ENCODE results near the gene ZDHHC16. TPM values are rescaled to one million over a fixed set of nuclear protein-coding genes. Genes with fewer than 3 reads are reported as not detected.
A peak's percentile ranks its signal among the peaks of the same experiment; 100 is the strongest.

ZDHHC16 gene
- total and polyA plus RNA-seq, 10 of the 15 experiments (the other 5 are each of a cell fraction or from before 2014, with no cell fraction given) = 16.8 to 63.1 (median 29.8) TPM

- peak; percentile 9 for TF ChIP-seq RELA (IDR thresholded peaks at IDR 0.05; ENCODE audit: borderline replicate concordance, partially characterized antibody)
- no peak for TF ChIP-seq EZH2 (IDR thresholded peaks at IDR 0.05; ENCODE audit: borderline replicate concordance, control insufficient read depth, low read depth, low read length)
- peak; percentile 84 for TF ChIP-seq POLR2A (IDR thresholded peaks at IDR 0.05; ENCODE audit: low read depth, low read length)
- TF ChIP-seq REST (IDR thresholded peaks at IDR 0.05; ENCODE audit: low read depth, low read length) = peak; percentile 47; the same call in 1 of the 2 replicates
- peak; percentile 89 for TF ChIP-seq NRF1 (conservative IDR thresholded peaks at IDR 0.05; ENCODE audit: low read depth, low read length)
- TF ChIP-seq TCF7 (IDR thresholded peaks at IDR 0.05; ENCODE audit: borderline replicate concordance) = no peak
- TF ChIP-seq CREB1 (IDR thresholded peaks at IDR 0.05; ENCODE audit: low read depth) = peak; percentile 78
- TF ChIP-seq CHD2 (IDR thresholded peaks at IDR 0.05; ENCODE audit: borderline replicate concordance, low read depth, low read length) = peak; percentile 90; the same call in 1 of the 2 replicates
- TF ChIP-seq CTCF (IDR thresholded peaks at IDR 0.05 in 2 of 3, conservative IDR thresholded peaks at IDR 0.05 in 1 of 3; ENCODE audit: control insufficient read depth in 2 of 3, extremely low read depth in 1 of 3, insufficient read depth in 1 of 3, low read depth in 3 of 3, low read length in 3 of 3) = peak in 1 of 3 experiments; percentile 23; a peak in 2 of 6 replicates
- peak; percentile 92 for TF ChIP-seq TAF1 (IDR thresholded peaks at IDR 0.05; ENCODE audit: borderline replicate concordance, low read depth, low read length)
- no peak for TF ChIP-seq RFX5 (IDR thresholded peaks at IDR 0.05; ENCODE audit: low read depth, low read length)
- peak; percentile 49; the same call in 1 of the 2 replicates for TF ChIP-seq SPI1 (IDR thresholded peaks at IDR 0.05; ENCODE audit: borderline replicate concordance, insufficient read depth, low read depth, low read length)
- peak; percentile 33; the same call in 1 of the 2 replicates for TF ChIP-seq ATF3 (IDR thresholded peaks at IDR 0.05; ENCODE audit: borderline replicate concordance, extremely low read depth, low read depth, low read length)
- peak; percentile 95 for TF ChIP-seq SP1 (IDR thresholded peaks at IDR 0.05; ENCODE audit: low read depth, low read length)
- TF ChIP-seq GATAD2B (conservative IDR thresholded peaks at IDR 0.05; ENCODE audit: low read depth) = peak; percentile 68; the same call in 1 of the 2 replicates
- TF ChIP-seq HDGF (IDR thresholded peaks at IDR 0.05) = no peak
- 0 out of 2 replicates have a peak, but pooled peaks have one; percentile 30 for TF ChIP-seq IRF4 (IDR thresholded peaks at IDR 0.05; ENCODE audit: low read depth, low read length)
- peak; percentile 84 for TF ChIP-seq POLR2AphosphoS5 (IDR thresholded peaks at IDR 0.05; ENCODE audit: low read length)
- peak; percentile 96 for TF ChIP-seq YY1 (IDR thresholded peaks at IDR 0.05; ENCODE audit: low read depth, low read length)
- peak; percentile 34; the same call in 1 of the 2 replicates for TF ChIP-seq NBN (IDR thresholded peaks at IDR 0.05)
- peak; percentile 44 for TF ChIP-seq E4F1 (IDR thresholded peaks at IDR 0.05; ENCODE audit: borderline replicate concordance, partially characterized antibody)
- TF ChIP-seq HDAC6 (IDR thresholded peaks at IDR 0.05; ENCODE audit: unreplicated experiment) = no peak
Observed at GRCh38 chr10:97445722-97446639, at the start of gene ZDHHC16, which contains the start of gene EXOSC1 (continued).

All from GM12878 (cell line).